ENCODE measurements around the gene ARHGAP24.

The ARHGAP24 gene

DNA sequence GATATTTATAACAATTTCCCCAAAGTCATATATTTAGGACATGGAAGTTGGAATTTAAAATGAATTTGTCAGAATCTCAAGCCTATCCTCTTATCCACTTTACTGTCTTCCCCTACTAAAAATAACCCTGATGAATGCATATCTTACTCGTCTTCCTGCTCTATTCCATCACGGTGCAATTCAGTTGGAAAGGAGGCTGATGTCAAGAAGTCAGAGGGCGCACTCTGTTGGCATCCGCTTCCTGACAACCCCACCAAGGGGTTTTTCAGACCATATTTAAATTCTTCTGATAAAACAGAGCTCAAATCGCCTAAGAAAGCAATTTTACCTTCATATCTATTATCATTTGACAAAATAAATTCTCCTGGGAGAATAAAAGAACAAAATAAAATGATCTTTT lies 233.5 kb downstream of the ARHGAP24 start:
- no peak for FAIRE-seq

- no peak for FAIRE-seq
Measured at GRCh38 chr4:85713005-85713404, 238.1 kb downstream of the ARHGAP24 start.

- FAIRE-seq = no peak
Measured at GRCh38 chr4:85715991-85716737, 241.2 kb downstream of the ARHGAP24 start.

GRCh38 chr4:85717351-85717750 lies 242.4 kb downstream of the ARHGAP24 start:
- no peak for FAIRE-seq

DNA sequence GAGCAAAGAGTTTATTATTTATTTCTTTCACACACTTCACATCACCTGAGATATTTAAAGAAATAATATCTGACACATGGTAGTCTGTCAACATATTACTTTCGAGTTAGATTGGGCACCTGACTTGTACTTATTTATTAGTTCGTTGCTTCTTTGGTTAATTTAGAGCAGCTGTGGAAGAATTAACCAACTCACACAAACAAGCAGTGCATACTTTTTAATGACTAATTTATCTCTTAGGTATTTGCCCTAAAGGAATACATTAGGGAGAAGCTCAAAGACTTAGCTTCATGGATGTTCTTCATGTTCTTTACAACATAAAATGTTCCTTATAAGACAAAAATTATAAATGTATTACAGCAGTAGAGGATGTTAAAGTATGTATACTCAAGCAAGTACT lies 242.9 kb downstream of the ARHGAP24 start:
- FAIRE-seq = no peak

- FAIRE-seq = no peak
Measured at GRCh38 chr4:85720735-85721134, 245.8 kb downstream of the ARHGAP24 start.

DNA sequence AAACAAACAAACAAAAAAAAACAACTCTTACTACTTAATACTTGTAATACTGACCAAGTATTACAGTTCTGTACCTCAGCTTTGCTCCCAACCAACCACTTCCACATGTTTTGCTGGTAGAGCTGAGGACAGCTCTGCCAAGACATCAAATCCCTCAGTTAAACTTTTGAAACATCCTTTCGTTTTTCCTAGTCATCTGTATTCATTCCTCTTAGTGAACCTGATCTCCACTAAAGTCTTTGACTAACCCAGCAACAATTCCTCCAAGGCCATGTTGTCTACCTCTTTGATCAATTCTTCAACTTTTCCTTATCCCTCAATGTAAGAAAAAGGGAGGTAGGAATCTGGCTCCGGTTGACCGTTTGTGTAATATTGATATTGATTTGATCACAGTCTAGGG lies 247.5 kb downstream of the ARHGAP24 start:
- no peak for FAIRE-seq

DNA sequence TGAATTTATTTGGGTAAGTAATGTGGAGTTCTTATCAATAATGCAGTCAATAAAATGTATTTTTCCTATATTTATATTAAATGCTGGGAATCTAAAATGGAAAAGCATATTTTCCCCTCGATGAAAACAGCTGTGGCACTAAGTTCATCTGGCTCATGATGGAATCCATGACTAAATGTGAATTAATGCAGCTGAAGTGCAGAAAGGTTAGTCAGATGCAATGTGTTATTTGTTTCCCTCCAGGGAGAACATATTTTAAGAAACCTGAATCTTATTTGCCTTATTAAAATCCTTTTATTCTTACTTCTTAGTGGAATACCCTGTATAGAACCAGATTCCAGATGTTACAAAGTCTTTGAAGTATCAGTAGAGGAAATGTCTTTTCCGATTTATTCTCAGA lies 247.9 kb downstream of the ARHGAP24 start:
- FAIRE-seq = no peak

DNA sequence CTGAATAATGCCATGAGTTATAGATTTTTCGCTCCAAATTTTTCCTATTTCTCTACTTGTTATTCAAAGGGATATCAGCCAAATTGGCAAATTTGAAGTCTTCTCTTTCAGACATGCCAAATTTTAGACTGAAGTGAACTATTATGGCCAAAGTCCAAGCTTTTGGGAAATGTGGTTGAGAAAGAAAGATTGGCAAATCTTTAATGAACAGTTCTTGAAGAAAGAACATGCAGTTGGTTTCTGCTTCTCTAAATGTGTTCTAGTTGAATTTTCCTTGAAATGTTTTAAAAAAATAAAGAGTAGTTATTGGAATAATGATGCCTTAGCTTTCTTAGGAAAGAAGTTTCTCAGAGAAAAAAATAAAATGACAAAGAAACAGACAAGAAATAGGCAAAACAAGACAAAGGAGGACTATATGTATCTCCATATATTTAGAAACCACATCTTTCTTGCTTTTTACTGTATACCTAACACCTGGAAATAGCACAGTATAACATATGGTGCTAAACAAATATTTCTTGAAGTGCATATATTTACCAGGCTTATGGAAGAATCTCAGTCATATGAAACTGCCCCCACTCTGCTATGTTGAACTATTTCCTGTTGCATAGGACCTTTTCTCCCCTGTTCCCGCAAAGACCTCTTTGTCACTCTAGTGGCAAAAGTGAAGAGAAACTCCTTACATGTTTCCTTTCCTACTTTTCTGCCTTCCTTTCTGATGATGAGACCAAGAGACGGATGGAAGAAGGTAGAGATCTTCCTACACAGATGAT lies 250.0 kb downstream of the ARHGAP24 start:
- no peak for FAIRE-seq

DNA sequence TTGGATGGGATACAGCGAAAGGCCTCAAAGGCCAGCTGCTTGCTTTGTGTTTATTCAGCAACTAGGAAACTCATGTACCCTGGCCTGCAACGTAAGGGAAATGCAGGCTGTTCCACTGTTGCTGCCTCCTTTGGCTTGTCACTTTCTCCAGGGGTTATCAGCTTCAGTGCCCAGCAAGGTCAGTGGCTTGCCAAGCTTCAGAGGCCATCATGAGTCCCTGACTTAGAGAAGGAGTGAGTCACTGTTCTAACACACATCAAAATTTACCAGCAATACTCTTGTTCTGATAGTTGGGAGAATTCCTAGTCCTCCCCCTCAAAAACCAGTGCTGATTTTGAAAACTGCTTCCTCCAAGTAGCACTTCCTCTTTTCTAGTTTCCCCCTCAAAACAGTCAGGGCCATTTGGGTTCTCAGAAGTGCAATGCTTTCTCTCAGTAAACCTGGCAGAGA lies 250.8 kb downstream of the ARHGAP24 start:
- no peak for FAIRE-seq

DNA sequence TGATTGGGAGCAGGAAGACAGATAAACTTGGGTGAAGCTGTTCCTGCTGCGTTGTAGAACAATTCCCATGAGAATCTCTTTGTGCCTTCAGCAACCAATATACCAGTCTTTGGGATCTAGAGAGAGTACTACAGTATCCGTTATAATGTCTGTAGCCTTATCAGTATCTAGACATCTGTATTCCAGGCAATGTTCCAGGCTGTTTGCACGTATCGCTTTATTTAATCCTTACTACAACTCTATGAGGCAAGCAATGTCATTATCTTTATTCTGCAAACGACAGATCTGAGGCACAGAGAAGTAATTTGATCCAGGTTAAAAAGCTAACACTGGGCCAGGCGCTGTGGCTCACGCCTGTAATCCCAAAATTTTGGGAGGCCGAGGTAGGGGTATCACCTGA lies 251.6 kb downstream of the ARHGAP24 start:
- FAIRE-seq = no peak

DNA sequence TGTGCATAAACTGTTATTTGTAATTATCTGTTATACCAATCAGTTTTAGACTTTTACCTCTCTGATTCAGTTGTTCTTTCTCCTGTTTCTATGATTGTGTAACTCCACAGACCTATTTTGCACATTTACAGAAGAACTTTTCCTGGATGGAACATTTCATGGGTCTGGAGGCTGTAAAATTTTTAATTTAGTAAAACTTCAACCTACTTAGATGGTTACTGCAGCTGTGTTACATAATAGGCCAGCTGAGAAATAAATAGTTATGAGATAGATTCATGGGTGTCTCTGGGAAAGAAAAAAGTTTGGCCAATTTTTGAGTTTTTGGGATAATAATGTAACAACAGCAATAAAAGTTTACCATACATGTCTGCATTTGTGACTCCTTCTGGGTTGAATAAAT lies 253.5 kb downstream of the ARHGAP24 start:
- no peak for FAIRE-seq

DNA sequence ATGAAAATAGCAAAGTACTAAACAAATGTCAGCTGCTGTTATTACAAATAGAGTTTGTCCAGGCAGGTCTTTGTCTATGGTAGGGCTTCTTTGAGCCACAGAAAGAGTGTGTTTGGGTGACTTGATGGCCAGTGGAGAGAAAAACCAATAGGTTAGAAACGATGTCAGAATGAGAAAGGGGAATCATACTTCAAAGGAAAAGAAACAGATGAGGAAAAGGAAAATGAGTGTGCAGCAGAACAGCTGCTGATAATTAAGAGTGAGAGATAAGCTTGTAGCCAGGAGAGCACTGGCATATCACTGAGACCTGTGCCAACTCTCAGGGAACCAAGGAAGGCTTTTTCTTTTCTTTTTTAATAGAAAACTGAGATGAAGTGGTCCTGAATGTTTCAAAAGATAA lies 257.2 kb downstream of the ARHGAP24 start:
- no peak for FAIRE-seq

- no peak for FAIRE-seq
Measured at GRCh38 chr4:85733798-85734197, 258.8 kb downstream of the ARHGAP24 start.

- no peak for FAIRE-seq
Measured at GRCh38 chr4:85734424-85734831, 259.5 kb downstream of the ARHGAP24 start.

DNA sequence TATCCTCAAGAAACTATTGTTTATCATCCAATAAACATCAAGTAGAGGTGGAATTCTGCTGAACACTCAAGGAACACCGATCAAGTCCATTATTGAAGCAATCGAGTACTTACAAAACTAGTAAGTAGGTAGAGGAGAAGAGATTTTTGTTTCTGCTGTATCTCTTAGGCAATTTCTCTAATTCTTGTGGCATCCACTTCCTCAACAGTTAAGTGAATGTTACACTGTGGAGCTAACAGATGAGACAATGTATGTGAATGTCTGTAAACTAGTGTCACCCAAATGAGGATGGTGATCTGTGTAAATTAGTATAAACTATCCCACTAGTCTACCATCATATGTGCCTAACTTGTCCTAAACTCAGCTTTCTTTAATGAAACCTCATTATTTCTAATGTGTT lies 261.6 kb downstream of the ARHGAP24 start:
- no peak for FAIRE-seq

DNA sequence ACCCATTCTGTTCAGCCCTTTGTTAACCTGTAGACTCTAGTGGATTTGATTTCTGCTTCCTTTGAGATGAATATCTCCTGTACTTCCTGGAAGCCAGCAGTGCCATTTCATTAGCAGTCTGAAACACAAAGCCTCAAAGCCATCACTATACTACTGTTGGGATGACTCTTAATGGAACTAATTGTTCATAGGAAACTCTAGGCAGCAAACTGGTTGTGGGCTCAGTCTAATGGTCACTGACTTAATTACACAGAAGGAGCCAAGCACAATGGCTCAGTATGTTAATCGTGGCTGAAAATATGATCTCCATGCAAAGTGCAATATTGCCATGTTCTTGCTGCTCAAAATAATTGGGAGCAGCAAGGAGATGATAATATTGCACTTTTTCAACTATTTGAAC lies 262.3 kb downstream of the ARHGAP24 start:
- FAIRE-seq = no peak

DNA sequence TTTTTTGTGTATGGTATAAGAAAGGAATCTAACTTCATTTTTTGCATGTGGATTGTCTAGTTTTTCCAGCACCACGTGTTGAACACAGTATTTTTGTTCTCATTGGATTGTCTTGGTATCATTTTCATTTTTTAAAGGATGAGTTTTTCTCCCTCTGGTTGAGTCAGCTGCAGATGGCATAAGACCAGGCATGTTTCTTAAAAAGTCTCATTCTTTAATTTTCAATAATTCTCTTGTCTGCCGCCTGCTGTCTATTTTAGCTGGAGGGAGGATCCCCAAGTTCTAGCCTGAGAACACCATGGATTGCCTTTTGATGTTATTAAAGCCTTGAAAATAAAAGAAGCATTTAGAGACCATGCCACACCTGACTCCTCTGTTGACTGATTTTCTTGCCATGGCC lies 263.8 kb downstream of the ARHGAP24 start:
- no peak for FAIRE-seq

DNA sequence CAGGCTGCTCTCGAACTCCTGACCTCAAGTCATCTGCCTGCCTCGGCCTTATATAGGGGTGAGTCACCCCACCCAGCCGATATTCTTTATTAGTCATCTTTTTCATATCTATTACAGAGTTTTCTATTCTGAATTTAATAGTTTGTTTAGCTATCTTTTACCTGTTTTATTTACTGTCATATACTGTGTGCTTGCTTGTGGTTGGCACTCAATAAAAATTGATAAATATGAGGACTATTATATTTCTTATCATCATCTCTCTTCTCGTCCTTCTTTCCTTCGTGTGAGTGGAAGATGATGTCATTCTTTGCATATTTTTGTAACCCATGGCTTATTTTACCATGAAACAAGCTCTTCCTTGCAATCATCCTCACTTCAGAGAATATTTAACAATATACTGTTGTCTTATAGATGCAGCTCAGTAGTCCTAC lies 265.5 kb downstream of the ARHGAP24 start:
- no peak for FAIRE-seq

- no peak for FAIRE-seq
Measured at GRCh38 chr4:85741381-85741780, 266.4 kb downstream of the ARHGAP24 start.

- no peak for FAIRE-seq
Measured at GRCh38 chr4:85741921-85742591, 267.1 kb downstream of the ARHGAP24 start.

DNA sequence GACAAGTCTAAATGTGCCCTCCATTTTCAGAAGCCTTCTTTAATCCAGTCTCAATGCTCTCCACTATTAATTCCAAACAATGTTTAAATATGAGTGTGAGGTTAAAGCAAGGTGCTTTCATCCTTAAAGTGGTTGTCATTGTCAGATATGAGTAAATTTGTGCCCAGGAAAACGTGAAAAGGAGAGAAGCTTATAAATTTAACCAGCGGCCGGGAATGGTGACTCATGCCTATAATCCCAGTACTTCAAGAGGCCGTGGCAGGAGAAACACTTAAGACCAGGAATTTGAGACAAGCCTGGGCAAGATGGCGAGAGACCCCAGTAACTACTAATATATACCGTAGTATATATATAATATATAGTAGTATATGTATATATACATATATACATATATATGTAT lies 270.0 kb downstream of the ARHGAP24 start:
- no peak for FAIRE-seq

DNA sequence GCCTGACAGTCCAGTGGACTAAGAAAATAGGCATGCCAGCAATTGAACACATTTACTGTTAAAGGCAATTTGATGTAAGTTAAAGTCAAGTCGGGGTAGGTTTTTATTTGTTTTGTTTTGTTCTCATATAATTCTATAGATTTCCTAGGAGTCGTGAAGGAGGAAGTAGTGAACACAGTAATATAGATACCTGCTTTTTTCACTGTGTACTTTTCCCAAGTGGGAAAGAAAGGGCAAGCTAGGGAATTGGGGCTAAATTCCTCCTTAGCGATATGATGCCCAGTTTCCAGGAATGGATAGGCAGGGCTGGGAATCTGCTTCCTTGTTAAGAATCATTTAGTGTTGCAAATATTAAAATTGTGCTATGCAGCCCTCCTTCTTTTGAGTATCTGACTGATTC lies 271.0 kb downstream of the ARHGAP24 start:
- FAIRE-seq = no peak

Measured in TTC549 (cell line).